ENCODE data around the gene THSD8.
A peak's percentile ranks its signal among the peaks of the same experiment; 100 is the strongest.

THSD8 gene

GRCh38 chr19:12774588-12775555 lies 27.0 kb upstream of the THSD8 start, which contains the start of gene HOOK2:
HOOK2 (minus strand) TSS chr19:12775552; CDS start chr19:12775449, 103 bp downstream.
- no peaks in the 10 kb centered on the region for H3K9me3 ChIP-seq (ENCODE audit: control insufficient read depth, low read length)
- peak within 1 kb of the TSS; percentile 55 for H3K9ac ChIP-seq
- peak within 1 kb of the TSS; percentile 99 for H3K27ac ChIP-seq
- peak within 1 kb of the TSS; percentile 75 for H3K4me3 ChIP-seq (ENCODE audit: low read depth, low read length)
- peaks cover 16% of the 10 kb centered on the region for H3K4me1 ChIP-seq
- H3K36me3 ChIP-seq (ENCODE audit: control insufficient read depth, insufficient read depth, low read length) = no peaks in the 10 kb centered on the region
- H3K4me2 ChIP-seq (ENCODE audit: low read length) = peak within 1 kb of the TSS; percentile 78
- H2AFZ ChIP-seq = peak within 1 kb of the TSS; percentile 81
- no peaks in the 10 kb centered on the region for H3K27me3 ChIP-seq (ENCODE audit: control insufficient read depth, insufficient read depth, low read length)
- H3K79me2 ChIP-seq = peaks cover 2% of the 10 kb centered on the region
- no peak for TF ChIP-seq CTCF (IDR thresholded peaks at IDR 0.05)

- no peaks in the 10 kb centered on the region for H3K79me2 ChIP-seq
- peak overlapping the region; percentile 90 for H3K27ac ChIP-seq
- H3K9me3 ChIP-seq (ENCODE audit: control insufficient read depth, low read length) = no peaks in the 10 kb centered on the region
- no peaks in the 10 kb centered on the region for H3K27me3 ChIP-seq (ENCODE audit: control insufficient read depth, insufficient read depth, low read length)
- peak overlapping the region; percentile 92 for H2AFZ ChIP-seq
- peak overlapping the region; percentile 97 for H3K4me2 ChIP-seq (ENCODE audit: low read length)
- H3K4me3 ChIP-seq (ENCODE audit: low read depth, low read length) = peak overlapping the region; percentile 79
- TF ChIP-seq CTCF (IDR thresholded peaks at IDR 0.05) = peak; percentile 98
- H3K4me1 ChIP-seq = peaks cover 23% of the 10 kb centered on the region
- peak overlapping the region; percentile 56 for H3K9ac ChIP-seq
- no peaks in the 10 kb centered on the region for H3K36me3 ChIP-seq (ENCODE audit: control insufficient read depth, insufficient read depth, low read length)
These were observed 24.5 kb upstream of the THSD8 start for GRCh38 chr19:12777217-12778016.

GRCh38 chr19:12778017-12778904 lies 23.6 kb upstream of the THSD8 start:
- Histone ChIP-seq H2AFZ (peak overlapping the region; percentile 92), H3K27ac (peak overlapping the region; percentile 90), H3K79me2 (no peaks in the 10 kb centered on the region), H3K4me1 (peaks cover 26% of the 10 kb centered on the region), H3K36me3 (ENCODE audit: control insufficient read depth, insufficient read depth, low read length) (no peaks in the 10 kb centered on the region), H3K9ac (peak overlapping the region; percentile 56), H3K4me3 (ENCODE audit: low read depth, low read length) (peak overlapping the region; percentile 79), H3K4me2 (ENCODE audit: low read length) (peak overlapping the region; percentile 97), H3K9me3 (ENCODE audit: control insufficient read depth, low read length) (no peaks in the 10 kb centered on the region), H3K27me3 (ENCODE audit: control insufficient read depth, insufficient read depth, low read length) (no peaks in the 10 kb centered on the region)
- no peak for TF ChIP-seq CTCF (IDR thresholded peaks at IDR 0.05)

- no peak for TF ChIP-seq CTCF (IDR thresholded peaks at IDR 0.05)
- peak overlapping the region; percentile 56 for H3K9ac ChIP-seq
- peak overlapping the region; percentile 92 for H2AFZ ChIP-seq
- H3K27ac ChIP-seq = peak overlapping the region; percentile 90
- H3K9me3 ChIP-seq (ENCODE audit: control insufficient read depth, low read length) = no peaks in the 10 kb centered on the region
- peaks cover 32% of the 10 kb centered on the region for H3K4me1 ChIP-seq
- H3K79me2 ChIP-seq = no peaks in the 10 kb centered on the region
- peak overlapping the region; percentile 97 for H3K4me2 ChIP-seq (ENCODE audit: low read length)
- H3K36me3 ChIP-seq (ENCODE audit: control insufficient read depth, insufficient read depth, low read length) = no peaks in the 10 kb centered on the region
- H3K4me3 ChIP-seq (ENCODE audit: low read depth, low read length) = peak overlapping the region; percentile 79
- H3K27me3 ChIP-seq (ENCODE audit: control insufficient read depth, insufficient read depth, low read length) = no peaks in the 10 kb centered on the region
These were observed 23.0 kb upstream of the THSD8 start for GRCh38 chr19:12778905-12779161.

Measured in parathyroid adenoma (tissue), 2 donors.